GM19099 (cell line): ENCODE data around the gene PHF5A.

Experiments
- POLR2A ChIP-seq: IDR thresholded peaks from 3 replicates; pipeline ENCODE4 v1.6.1; 2011; ENCODE audit warnings: low read depth; ENCODE audit not compliant: insufficient read length; ENCODE audit errors: extremely low read depth

Gene PHF5A

DNA sequence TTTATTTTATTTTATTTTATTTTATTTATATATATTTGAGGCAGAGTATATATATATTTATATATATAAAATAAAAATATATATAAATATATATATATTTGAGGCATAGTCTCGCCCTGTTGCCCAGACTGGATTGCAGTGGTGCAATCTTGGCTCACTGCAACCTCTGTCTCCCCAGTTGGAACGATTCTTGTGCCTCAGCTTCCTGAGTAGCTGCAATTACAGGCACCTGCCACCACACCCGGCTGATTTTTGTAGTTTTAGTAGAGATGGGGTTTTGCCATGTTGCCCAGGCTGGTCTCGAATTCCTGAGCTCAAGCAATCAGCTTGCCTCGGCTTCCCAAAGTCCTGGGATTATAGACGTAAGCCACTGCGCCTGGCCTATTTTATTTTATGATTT lies 31.8 kb upstream of the PHF5A start:
- TF ChIP-seq POLR2A = no peak

DNA sequence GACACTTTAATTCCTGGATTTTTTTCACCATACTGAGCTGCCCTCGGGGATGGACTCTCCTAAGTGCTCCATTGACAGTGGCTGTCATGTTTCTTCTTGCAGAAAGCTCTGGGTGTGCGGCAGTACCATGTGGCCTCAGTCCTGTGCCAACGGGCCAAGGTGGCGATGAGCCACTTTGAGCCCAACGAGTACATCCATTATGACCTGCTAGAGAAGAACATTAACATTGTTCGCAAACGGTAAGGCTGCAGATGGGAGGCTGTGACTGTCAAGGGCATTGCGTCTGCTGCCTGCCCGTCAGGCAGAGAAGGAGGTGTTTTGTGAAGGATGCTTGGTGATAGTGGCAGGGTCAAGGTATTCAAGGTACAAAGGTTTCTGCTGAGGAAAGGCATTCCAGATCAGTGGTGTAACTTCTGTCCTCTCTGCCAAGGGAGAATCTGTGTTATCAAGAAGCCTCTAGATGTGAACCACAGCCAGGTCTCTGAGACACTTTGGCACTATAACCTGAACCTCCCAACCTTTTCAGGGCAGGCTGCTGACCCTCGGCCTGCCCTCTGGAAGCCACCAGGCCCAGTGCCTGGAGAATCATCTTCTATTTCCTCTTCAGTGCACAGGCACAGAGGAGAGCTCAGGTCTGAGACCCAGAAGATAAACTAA lies 31.3 kb upstream of the PHF5A start:
- no peak for TF ChIP-seq POLR2A

DNA sequence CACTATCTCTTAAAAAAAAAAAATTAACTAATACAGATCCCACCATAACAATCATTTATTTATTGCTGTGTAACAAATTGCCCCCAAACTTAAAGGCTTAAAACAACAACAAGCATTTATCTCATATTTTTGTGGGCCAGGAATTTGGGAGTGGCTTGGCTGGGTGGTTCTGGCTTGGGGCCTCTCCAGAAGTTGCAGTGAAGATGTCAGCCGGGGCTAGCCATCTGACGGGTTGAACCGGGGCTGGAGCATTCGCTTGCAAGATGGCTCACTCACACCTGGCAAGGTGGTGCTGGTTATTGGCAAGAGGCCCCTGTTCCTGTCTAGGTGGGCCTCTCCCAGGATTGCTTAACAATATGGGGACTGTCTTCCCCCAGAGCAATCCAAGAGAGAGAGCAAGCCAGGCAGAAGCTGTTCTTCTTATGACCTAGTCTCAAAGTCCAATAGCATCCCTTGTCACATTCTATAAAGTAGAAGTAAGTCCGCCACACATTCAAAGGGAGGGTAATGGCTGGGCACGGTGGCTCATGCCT lies 29.9 kb upstream of the PHF5A start:
- TF ChIP-seq POLR2A = no peak

DNA sequence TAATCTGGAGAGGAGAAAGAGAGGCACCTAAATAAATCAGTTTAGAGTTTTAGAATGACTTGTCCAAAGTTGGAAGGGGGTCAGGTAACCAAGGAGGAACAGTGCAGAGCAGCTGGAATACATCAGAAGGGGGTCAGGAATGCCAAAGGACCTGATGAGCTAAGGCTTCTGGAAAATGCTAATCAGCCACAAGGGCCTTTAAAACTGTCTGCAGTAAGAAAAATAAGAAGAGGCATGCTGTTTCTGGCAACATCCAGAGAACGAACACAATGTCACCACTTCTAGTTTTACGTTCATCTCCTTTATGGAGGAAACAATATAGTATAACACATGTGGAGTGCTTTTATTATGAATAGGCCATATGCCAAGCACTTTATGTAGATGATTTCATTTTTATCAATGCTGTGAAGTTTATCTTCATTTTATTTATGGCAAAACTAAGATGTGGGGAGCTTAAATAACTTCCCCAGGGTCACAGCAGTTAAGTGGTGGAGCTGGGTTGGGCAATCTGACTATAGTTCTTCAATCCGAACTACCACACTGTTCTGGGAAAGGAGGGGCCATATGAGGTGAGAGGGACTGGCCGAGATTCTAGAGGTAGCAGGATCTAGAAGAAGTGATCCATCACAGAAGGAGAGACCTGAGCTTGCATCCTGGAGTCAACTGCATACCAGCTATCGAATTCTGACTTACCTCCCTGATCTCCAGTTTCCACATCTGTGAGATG lies 23.0 kb upstream of the PHF5A start:
- no peak for TF ChIP-seq POLR2A

DNA sequence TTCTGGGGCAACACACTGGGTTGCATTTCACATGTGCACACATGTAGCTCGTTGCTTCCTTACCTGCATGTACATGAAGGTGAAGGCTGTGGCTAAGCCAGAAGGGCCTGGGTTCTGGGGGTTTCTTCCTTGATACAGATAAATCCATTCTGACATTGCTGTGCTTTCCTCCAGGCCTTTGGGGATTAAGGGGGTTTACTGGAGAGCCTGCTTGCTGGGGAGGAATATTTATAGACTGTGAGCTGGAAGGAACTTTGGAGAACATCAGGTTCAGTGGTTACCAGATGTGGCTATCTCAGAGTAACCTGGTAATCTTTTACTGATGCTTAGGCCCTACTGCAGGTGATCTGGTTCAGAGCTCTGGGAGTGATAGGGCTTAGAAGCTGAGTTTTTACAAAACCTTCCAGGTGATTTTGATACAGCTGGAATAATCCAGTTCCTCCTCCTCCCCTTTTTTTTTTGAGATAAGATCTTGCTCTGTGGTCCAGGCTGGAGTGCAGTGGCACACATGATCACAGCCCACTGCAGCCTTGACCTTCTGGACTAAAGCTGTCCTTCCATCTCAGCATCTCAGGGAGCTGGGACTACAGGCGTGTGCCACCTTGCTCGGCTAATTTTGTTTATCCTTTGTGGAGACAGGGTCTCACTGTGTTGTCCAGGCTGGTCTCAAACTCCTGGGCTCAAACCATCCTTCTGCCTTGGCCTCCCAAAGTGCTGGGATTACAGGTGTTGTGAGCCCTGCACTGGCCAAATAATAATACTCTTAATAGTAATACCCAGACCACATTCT lies 20.3 kb upstream of the PHF5A start:
- no peak for TF ChIP-seq POLR2A

DNA sequence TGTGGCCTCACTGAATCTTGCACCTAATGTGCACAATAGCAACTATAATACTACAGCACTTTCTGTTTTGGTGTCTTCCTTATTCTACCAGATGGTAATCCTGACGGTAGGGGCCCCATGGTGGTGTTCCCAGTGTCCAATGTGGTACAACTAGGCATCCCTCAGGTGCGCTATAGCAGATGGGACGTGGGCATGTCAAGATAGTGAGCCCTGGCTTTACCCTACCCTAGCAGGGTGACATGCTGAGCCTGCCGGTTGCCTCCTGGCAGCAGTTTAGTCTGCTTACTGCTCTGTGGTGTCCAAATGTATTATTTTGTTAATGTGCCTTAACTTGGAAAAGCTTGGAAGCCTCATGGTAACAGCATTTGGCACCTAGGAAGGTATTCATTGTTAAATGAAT lies 19.6 kb upstream of the PHF5A start:
- no peak for TF ChIP-seq POLR2A

DNA sequence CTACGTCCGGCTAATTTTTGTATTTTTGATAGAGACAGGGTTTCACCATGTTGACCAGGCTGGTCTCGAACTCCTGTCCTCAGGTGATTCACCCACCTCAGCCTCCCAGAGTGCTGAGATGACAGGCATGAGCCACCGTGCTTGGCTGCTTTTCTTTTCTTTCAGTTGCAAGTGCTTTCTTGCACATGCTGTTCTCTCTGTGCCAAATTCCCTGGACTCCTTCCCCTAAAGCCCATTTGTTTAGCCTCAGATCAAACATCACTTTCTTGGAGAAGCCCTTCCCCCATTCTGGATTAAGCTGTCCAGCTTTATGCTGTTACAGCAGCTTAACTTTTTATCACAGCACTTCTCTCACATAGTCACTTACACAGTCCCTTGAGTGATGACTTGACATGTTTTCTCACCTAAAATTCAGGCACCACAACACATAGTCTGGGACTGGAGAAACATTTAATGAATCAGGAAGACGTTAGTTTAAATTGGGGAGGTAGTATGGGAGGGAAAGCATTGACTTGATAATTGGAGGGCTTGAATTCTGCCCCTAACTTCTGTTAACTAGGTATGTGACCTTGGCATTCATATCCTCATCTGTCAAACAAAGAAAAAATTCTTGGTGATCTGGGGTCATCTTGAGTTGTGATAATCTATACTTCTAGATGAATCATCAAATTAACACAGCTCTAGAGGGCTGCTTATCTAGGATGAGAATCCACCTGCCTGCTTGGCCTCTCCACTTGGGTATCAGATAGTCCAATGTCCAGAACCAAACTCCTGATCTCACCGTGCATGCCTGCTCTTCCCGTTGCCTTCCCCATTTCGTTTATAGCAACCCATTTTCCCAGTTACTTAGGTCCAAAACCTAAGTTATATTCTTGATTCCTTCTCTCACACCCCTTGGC lies 18.8 kb upstream of the PHF5A start:
- TF ChIP-seq POLR2A = no peak

DNA sequence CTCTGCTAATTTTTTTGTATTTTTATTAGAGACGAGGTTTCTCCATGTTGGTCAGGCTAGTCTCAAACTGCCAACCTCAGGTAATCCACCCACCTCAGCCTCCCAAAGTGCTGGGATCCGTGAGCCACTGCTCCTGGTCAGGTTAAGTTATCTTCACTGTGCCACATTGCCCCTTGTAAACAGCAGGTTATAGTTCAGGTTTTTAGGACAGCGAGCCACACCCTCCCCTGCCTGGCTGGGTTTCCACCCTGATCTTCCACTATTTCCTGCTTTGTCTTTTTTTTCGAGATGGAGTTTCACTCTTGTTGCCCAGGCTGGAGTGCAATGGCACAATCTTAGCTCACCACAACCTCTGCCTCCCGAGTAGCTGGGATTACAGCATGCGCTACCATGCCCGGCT lies 16.5 kb upstream of the PHF5A start:
- no peak for TF ChIP-seq POLR2A

DNA sequence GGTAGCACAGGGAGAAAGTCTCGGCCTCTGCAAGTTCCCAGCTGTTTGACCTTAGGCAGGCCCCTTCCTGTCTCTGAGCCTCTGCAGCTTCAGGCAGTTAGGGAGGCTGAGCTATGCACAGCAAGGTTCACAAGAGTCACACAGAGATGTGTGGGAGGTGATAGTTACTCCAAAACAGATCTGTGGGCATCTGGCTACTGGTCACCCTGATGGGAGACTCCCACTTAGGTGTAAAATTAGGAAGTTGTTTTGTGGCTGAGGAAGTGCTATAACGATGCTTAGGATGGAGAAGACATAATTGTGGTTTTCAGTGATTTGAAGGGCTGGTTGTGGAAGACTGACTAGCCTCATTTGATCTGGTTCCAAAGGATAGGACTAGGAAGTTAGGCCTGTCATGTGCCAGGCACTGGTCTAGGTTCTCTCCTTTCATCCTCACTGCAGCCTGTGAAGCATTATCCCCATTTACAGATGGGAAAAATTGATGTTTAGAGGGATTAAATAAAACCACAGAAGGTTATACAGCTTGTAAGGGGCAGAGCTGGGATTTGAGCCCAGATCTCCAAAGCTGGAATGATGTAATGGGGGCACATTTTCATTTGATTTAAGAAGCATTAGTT lies 13.9 kb upstream of the PHF5A start:
- TF ChIP-seq POLR2A = no peak

DNA sequence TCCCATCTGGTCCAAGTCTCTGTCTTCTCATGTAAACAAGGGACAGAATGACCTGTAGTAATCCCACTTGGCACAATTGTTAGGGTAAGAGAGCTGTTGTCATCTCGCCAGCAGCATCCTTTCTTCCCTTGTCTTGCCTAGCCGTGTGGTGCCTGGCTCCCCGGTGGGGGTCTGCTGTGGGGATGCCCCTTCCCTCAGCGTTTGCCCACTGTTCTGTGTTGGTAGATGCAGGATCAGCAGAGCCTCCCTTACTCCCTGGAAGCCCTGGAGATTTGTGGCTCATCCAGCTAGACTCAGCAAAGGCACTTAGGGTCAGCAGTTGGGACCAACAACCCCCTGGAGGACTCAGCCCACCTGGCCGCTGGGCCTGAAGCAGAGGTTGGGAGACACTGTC lies 13.4 kb upstream of the PHF5A start:
- TF ChIP-seq POLR2A = no peak

DNA sequence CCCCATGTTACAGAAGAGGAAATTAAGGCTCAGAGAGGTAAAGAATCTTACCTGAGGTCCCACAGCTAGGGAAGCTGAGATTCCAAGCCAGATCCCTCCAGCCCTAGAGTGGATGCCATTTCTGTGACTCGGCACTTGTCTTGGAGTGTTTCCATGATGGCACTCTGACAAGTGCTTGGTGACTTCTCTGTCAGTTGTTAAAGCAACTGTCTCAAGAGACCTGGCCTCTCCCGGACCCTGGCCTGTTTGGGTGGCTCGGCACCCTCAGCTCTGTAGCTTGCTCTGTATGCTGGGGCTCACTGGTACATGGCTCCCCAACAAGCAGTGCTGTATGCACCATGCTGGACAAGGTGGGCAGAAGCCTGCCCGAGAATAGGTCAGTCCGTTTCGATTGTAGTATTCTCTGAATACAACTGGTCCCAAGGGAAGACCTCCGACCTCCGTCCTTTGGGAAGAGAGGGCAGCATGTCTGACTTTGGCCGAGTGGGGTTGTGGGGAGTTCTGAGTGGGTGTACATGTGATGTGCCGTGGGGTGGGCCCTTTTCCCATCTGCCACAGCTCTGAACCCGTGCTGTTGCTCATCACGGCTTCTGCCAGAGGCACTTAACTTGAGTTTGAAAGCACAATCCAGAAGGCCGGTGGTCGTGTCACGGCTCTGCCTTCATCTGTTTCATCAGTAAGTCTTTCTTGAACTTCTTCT lies 12.8 kb upstream of the PHF5A start:
- no peak for TF ChIP-seq POLR2A

DNA sequence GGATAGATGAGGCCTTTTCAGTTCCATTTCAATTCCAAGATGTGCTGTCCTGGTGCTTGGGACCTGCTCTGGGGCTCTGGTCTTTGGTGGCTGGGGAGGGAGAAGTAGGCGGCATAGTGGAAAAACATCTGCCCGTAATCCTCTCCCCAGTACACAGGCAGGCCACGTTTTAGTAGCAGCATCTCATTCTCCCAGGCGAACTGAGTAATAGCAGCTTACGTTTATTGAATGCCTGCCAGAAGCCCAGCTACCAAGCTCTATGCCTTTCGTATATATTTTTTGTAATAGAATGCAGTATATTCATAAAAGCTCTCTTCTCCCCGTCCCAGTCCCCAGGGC lies 11.9 kb upstream of the PHF5A start:
- TF ChIP-seq POLR2A = no peak

DNA sequence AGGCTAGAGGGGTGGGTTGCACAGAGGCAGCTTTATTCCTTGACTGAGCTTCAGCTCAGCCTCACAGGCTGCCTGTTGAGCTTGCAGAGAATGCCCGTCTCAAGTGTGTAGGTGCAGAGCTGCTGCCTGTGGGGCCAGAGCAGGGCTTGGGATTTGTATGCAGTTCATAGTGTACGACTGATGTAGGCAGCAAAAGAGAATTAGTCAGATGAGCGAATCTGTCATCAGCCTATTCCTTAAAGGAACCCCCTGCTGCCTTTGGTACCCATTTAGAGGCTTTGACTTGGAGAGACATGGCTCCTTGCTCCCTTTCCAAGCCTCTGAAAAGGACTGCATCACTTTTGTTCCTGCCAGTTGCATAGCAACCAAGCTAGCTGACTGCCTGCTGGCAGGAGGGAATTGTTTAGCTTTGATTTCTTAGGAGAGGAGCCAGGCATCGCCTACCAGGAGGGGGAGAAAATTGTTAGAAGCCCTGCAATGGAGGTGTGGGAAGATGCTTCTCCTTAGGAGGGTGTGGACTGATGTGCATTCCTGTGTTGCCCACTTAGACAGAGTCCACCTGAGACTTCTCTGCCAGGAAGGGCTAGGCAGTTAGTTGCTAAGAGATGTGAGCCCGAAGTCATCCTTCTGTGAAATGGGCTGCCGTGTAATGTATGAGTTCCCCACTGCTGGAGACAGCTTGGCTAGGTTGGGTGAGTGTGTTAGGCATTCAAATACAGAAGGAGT lies 11.3 kb upstream of the PHF5A start:
- no peak for TF ChIP-seq POLR2A
